Trophoblast cell (in vitro differentiated cells and primary cell): ENCODE results near the gene LGR4.

Experiments used
- DNase-seq, 2 donors: peaks; one replicate each; pipeline ENCODE4 v3.0.0-alpha.2; 2016
- H2AFZ ChIP-seq: 2 replicates; pipeline ENCODE4 v1.6.1; 2013; ENCODE audit warnings: low read length, moderate library complexity, mild to moderate bottlenecking; ENCODE audit not compliant: insufficient read depth, poor library complexity
- H2AK5ac ChIP-seq: 2 replicates; pipeline ENCODE4 v1.6.1; 2013; ENCODE audit warnings: mild to moderate bottlenecking, low read length
- H2BK120ac ChIP-seq: 2 replicates; pipeline ENCODE4 v1.6.1; 2013; ENCODE audit warnings: low read length, mild to moderate bottlenecking, moderate library complexity; ENCODE audit not compliant: insufficient read depth, poor library complexity
- H2BK12ac ChIP-seq: 2 replicates; pipeline ENCODE4 v1.6.1; 2013; ENCODE audit warnings: mild to moderate bottlenecking, low read length, moderate library complexity
- H2BK5ac ChIP-seq: 2 replicates; pipeline ENCODE4 v1.6.1; 2013; ENCODE audit warnings: low read length, low read depth, moderate library complexity, mild to moderate bottlenecking; ENCODE audit not compliant: poor library complexity
- H3K14ac ChIP-seq: 2 replicates; pipeline ENCODE4 v1.6.1; 2013; ENCODE audit warnings: mild to moderate bottlenecking, low read length
- H3K18ac ChIP-seq: 2 replicates; pipeline ENCODE4 v1.6.1; 2013; ENCODE audit warnings: mild to moderate bottlenecking, low read length
- H3K23ac ChIP-seq: 2 replicates; pipeline ENCODE4 v1.6.1; 2013; ENCODE audit warnings: low read length
- H3K27ac ChIP-seq: 2 replicates; pipeline ENCODE4 v1.5.1; 2013; ENCODE audit warnings: low read depth, mild to moderate bottlenecking, inconsistent platforms, low read length, moderate library complexity
- H3K27me3 ChIP-seq: 2 replicates; pipeline ENCODE4 v1.6.1; 2013; ENCODE audit warnings: inconsistent platforms, mild to moderate bottlenecking, low read length, moderate library complexity; ENCODE audit not compliant: insufficient read depth
- H3K36me3 ChIP-seq, 2 experiments: 1 replicate in 1 of 2; 2 replicates in 1 of 2; pipeline ENCODE4 v1.6.1; 2013; ENCODE audit warnings: low read length in 2 of 2, mild to moderate bottlenecking in 2 of 2, moderate library complexity in 1 of 2; ENCODE audit not compliant: insufficient read depth in 2 of 2, control insufficient read depth in 1 of 2
- H3K4ac ChIP-seq: 2 replicates; pipeline ENCODE4 v1.6.1; 2013; ENCODE audit warnings: low read depth, mild to moderate bottlenecking, low read length, moderate library complexity
- H3K4me1 ChIP-seq, 2 experiments: 1 replicate in 1 of 2; 2 replicates in 1 of 2; pipeline ENCODE4 v1.6.1; 2013; ENCODE audit warnings: low read length in 2 of 2, mild to moderate bottlenecking in 2 of 2, moderate library complexity in 1 of 2; ENCODE audit not compliant: insufficient read depth in 2 of 2, control insufficient read depth in 1 of 2
- H3K4me2 ChIP-seq: 2 replicates; pipeline ENCODE4 v1.6.1; 2013; ENCODE audit warnings: inconsistent platforms, mild to moderate bottlenecking, low read length, moderate library complexity
- H3K4me3 ChIP-seq: 2 replicates; pipeline ENCODE4 v1.5.1; 2013; ENCODE audit warnings: mild to moderate bottlenecking, low read depth, low read length, inconsistent platforms
- H3K79me1 ChIP-seq: one replicate; pipeline ENCODE4 v1.6.1; 2013; ENCODE audit warnings: low read length
- H3K79me2 ChIP-seq: 2 replicates; pipeline ENCODE4 v1.6.1; 2013; ENCODE audit warnings: low read length, mild to moderate bottlenecking; ENCODE audit not compliant: control insufficient read depth, insufficient read depth, poor library complexity
- H3K9ac ChIP-seq: 2 replicates; pipeline ENCODE4 v1.6.1; 2013; ENCODE audit warnings: mild to moderate bottlenecking, low read length
- H3K9me3 ChIP-seq: 2 replicates; pipeline ENCODE4 v1.6.1; 2013; ENCODE audit warnings: low read depth, mild to moderate bottlenecking, control low read depth, inconsistent platforms, low read length; ENCODE audit not compliant: insufficient read depth
- H4K12ac ChIP-seq: 2 replicates; pipeline ENCODE4 v1.6.1; 2013; ENCODE audit warnings: low read depth, mild to moderate bottlenecking, low read length, moderate library complexity
- H4K8ac ChIP-seq: 2 replicates; pipeline ENCODE4 v1.6.1; 2013; ENCODE audit warnings: low read depth, mild to moderate bottlenecking, low read length, moderate library complexity
- H4K91ac ChIP-seq: one replicate; pipeline ENCODE4 v1.6.1; 2013; ENCODE audit warnings: low read depth, mild to moderate bottlenecking, low read length, moderate library complexity
- WGBS: extraction: QIAGEN DNeasy Blood & Tissue Kit; methylation state at CpG from one replicate; pipeline ENCODE4 v1.1.7; 2013; ENCODE audit warnings: missing lambda C conversion rate; ENCODE audit not compliant: insufficient read length, insufficient coverage; ENCODE audit errors: extremely low coverage; 5-methylcytosine and 5-hydroxymethylcytosine counted together

The LGR4 gene

DNA sequence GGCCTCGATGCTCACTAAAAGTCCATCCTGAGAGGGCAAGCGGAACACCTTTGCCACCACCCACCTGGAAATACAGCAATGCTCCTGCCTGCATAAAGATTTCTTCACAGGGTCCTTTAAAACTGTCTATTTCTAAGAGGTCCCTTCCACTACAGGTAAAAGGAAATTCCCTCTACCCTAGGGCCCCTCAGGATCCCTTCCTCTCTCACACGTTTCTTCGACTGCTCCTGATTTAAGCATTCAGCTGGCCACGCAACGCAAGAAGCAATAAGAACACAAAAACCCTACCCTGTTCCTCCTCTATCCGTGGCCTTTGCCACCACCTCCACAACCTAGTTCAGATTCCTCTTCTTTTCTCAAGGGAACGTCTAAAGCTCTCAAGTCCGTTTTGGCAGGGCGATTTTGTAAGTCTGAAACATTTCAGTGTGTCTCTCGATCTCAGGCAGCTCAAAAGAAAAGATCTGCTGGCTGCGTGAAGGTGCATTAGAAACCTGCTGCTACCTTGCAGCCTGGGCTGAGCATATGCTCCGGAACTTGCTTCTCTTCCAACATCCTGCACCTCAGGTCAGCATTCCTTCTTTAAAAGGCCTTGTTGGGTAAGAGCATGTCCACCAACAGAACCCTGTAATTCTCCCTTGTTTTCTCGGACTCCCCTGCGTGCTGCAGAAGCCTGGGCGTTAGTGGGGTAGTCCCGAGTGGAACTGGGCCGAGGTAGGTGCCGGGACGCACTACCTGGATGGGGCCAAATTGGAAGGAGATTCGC lies 1.6 kb downstream of the LGR4 start:
- Histone ChIP-seq H3K4me2 (peak overlapping the region; percentile 94), H4K12ac (no peak overlapping the region), H4K8ac (peak overlapping the region; percentile 7), H3K23ac (no peak overlapping the region), H3K4me3 (peak overlapping the region; percentile 96), H2AFZ (peak overlapping the region; percentile 8), H3K18ac (peak overlapping the region; percentile 64), H3K27me3 (no peaks in the 10 kb centered on the region), H3K27ac (peak overlapping the region; percentile 36), H3K9ac (peak overlapping the region; percentile 71), H3K9me3 (no peaks in the 10 kb centered on the region), H2BK120ac (peak overlapping the region; percentile 6), H3K79me2 (peaks cover 9% of the 10 kb centered on the region), H2AK5ac (peak overlapping the region; percentile 12), H3K14ac (peak overlapping the region; percentile 55), H4K91ac (no peak overlapping the region), H3K36me3 (no peaks in the 10 kb centered on the region), H2BK5ac (peak overlapping the region; percentile 43), H3K4me1 (peaks cover 7 to 10% of the 10 kb centered on the region in 2 experiments), H2BK12ac (no peak overlapping the region), H3K4ac (peak overlapping the region; percentile 41), H3K79me1 (peaks cover 7% of the 10 kb centered on the region)
- no CpG with 5 or more reads among the region's 21 CpGs for WGBS
- DNase-seq: peak; percentile 51 to 56

DNA sequence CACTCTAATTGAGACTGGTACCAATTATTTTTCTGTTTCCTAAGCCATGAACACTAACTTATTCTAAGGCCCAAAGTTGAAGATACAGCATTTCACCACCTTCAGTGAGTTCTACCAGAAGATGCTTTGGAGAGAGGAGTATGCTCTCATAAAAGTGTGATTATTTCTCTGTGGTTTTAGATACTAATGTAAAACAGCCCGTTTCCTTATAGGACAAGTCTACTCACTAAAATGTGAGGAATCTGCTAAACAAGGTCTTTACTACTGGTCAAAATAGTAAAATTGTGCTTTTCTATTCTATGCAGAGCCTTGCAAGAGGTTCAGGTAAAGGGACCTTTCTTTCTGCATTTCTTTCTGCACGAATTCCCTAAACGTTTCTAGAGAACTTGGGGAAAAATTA lies 2.4 kb downstream of the LGR4 start:
- Histone ChIP-seq H3K79me1 (peaks cover 7% of the 10 kb centered on the region), H3K4me3 (no peak overlapping the region), H4K8ac (no peak overlapping the region), H3K27ac (no peak overlapping the region), H3K4ac (no peak overlapping the region), H3K79me2 (peaks cover 9% of the 10 kb centered on the region), H3K9me3 (no peaks in the 10 kb centered on the region), H3K18ac (no peak overlapping the region), H4K12ac (no peak overlapping the region), H3K23ac (no peak overlapping the region), H3K4me2 (peak overlapping the region; percentile 24), H2BK12ac (no peak overlapping the region), H3K36me3 (no peaks in the 10 kb centered on the region), H3K4me1 (peaks cover 7 to 10% of the 10 kb centered on the region in 2 experiments), H4K91ac (no peak overlapping the region), H3K27me3 (no peaks in the 10 kb centered on the region), H2AFZ (no peak overlapping the region), H3K9ac (no peak overlapping the region), H3K14ac (no peak overlapping the region), H2BK5ac (no peak overlapping the region), H2AK5ac (no peak overlapping the region), H2BK120ac (no peak overlapping the region)
- no CpG with 5 or more reads among the region's 3 CpGs for WGBS
- no peak for DNase-seq

- Histone ChIP-seq H3K14ac (no peak overlapping the region), H2AK5ac (no peak overlapping the region), H2BK12ac (no peak overlapping the region), H3K9me3 (no peaks in the 10 kb centered on the region), H3K79me2 (peaks cover 9% of the 10 kb centered on the region), H2BK120ac (no peak overlapping the region), H3K36me3 (no peaks in the 10 kb centered on the region), H3K79me1 (peaks cover 8% of the 10 kb centered on the region), H3K27me3 (no peaks in the 10 kb centered on the region), H3K4me2 (peak overlapping the region; percentile 37), H2AFZ (no peak overlapping the region), H4K12ac (no peak overlapping the region), H3K4me3 (no peak overlapping the region), H3K4ac (no peak overlapping the region), H3K4me1 (peaks cover 7 to 13% of the 10 kb centered on the region in 2 experiments), H4K8ac (no peak overlapping the region), H3K9ac (no peak overlapping the region), H4K91ac (no peak overlapping the region), H3K27ac (no peak overlapping the region), H3K18ac (no peak overlapping the region), H2BK5ac (no peak overlapping the region), H3K23ac (no peak overlapping the region)
- no CpG with 5 or more reads among the region's 8 CpGs for WGBS
- peak in 1 of 2 donors; percentile 32 for DNase-seq
Measured at GRCh38 chr11:27468995-27469695, 3.4 kb downstream of the LGR4 start.

DNA sequence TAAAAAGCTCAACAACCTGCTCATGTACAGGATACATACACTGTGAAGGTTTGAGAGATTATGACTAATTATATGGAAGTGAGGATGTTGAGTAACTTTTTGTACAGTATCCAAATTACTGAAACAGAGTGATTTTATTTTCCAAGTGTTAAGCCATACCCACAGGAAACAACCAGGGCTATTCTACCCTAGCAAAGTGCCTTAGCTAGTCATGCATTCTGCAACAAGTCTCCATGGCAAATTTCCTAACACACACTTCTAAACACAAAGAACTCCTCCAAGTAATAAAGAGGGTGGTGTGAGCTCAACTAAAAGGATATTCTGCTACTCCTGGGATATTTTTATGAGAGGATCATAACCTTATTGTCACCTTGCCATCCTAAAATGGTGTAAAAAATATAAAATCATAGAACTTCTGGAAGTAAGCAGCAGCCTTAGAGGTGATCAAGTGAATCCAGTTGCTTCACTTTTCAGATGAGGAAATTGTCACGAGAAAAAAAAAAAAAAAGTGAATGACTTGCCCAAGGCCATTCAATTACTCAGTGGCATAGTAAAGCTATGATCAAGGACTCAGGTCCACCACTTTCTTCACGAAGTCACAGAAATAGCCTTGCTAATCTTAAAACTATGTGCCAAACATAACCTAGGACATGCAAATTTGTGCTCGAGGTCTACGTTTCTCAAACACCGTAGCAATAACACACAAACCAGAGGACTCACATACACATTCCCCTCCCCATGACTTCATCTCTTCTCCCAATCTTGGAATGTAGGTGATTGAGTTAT lies 4.2 kb downstream of the LGR4 start:
- no peak overlapping the region for H3K27ac ChIP-seq
- no CpG with 5 or more reads among the region's 5 CpGs for WGBS

More for the DNA sequence above, 4.2 kb downstream of the LGR4 start:
- no peak overlapping the region for H3K18ac ChIP-seq
- H3K4me3 ChIP-seq: no peak overlapping the region
- H3K79me1 ChIP-seq: peaks cover 9% of the 10 kb centered on the region
- H4K91ac ChIP-seq: no peak overlapping the region
- DNase-seq: peak; percentile 78 to 97
- no peak overlapping the region for H2BK5ac ChIP-seq
- no peak overlapping the region for H2AFZ ChIP-seq
- no peak overlapping the region for H3K23ac ChIP-seq
- peaks cover 9% of the 10 kb centered on the region for H3K79me2 ChIP-seq
- H3K14ac ChIP-seq: no peak overlapping the region
- no peak overlapping the region for H2BK12ac ChIP-seq
- H3K9ac ChIP-seq: no peak overlapping the region
- no peak overlapping the region for H2BK120ac ChIP-seq
- peak overlapping the region; percentile 37 for H3K4me2 ChIP-seq
- H2AK5ac ChIP-seq: no peak overlapping the region
- no peak overlapping the region for H3K4ac ChIP-seq
- H4K12ac ChIP-seq: no peak overlapping the region
- peaks cover 6 to 14% of the 10 kb centered on the region in 2 experiments for H3K4me1 ChIP-seq
- no peaks in the 10 kb centered on the region for H3K36me3 ChIP-seq
- no peaks in the 10 kb centered on the region for H3K9me3 ChIP-seq
- H3K27me3 ChIP-seq: no peaks in the 10 kb centered on the region
- H4K8ac ChIP-seq: no peak overlapping the region
